H9 (cell line): ENCODE data around the gene SUSD2. TPM values are rescaled to one million over a fixed set of nuclear protein-coding genes. Genes with fewer than 3 reads are reported as not detected.

Source experiments
- DNase-seq: peaks from one replicate; pipeline ENCODE4 v3.0.0-alpha.2; 2017
- H2AFZ ChIP-seq: one replicate; pipeline ENCODE4 v1.6.1; 2013; ENCODE audit warnings: mild to moderate bottlenecking, low read length, control low read depth, moderate library complexity
- H2AK5ac ChIP-seq: 2 replicates; pipeline ENCODE4 v1.6.1; 2013; ENCODE audit warnings: low read length, control low read depth, mixed read lengths; ENCODE audit not compliant: insufficient read length
- H2BK120ac ChIP-seq: one replicate; pipeline ENCODE4 v1.6.1; 2013; ENCODE audit warnings: low read depth, mild to moderate bottlenecking, low read length, control low read depth, inconsistent platforms; ENCODE audit not compliant: poor library complexity, severe bottlenecking
- H2BK12ac ChIP-seq: 2 replicates; pipeline ENCODE4 v1.6.1; 2013; ENCODE audit warnings: low read length, control low read depth, mixed read lengths, low read depth; ENCODE audit not compliant: insufficient read length
- H2BK15ac ChIP-seq: 2 replicates; pipeline ENCODE4 v1.6.1; 2013; ENCODE audit warnings: low read depth, low read length, control low read depth
- H2BK20ac ChIP-seq: one replicate; pipeline ENCODE4 v1.6.1; 2013; ENCODE audit warnings: low read depth, mild to moderate bottlenecking, low read length, control low read depth, inconsistent platforms; ENCODE audit not compliant: poor library complexity, severe bottlenecking
- H2BK5ac ChIP-seq: 2 replicates; pipeline ENCODE4 v1.6.1; 2013; ENCODE audit warnings: low read length, control low read depth, mixed read lengths; ENCODE audit not compliant: insufficient read length
- H3K14ac ChIP-seq: 2 replicates; pipeline ENCODE4 v1.6.1; 2013; ENCODE audit warnings: low read length, control low read depth; ENCODE audit not compliant: insufficient read depth
- H3K18ac ChIP-seq: 2 replicates; pipeline ENCODE4 v1.6.1; 2013; ENCODE audit warnings: low read depth, mild to moderate bottlenecking, mixed read lengths, low read length, control low read depth; ENCODE audit not compliant: insufficient read length
- H3K23ac ChIP-seq: 2 replicates; pipeline ENCODE4 v1.6.1; 2013; ENCODE audit warnings: low read length, control low read depth, mixed read lengths, low read depth; ENCODE audit not compliant: insufficient read length
- H3K23me2 ChIP-seq: 2 replicates; pipeline ENCODE4 v1.6.1; 2013; ENCODE audit warnings: low read depth, mild to moderate bottlenecking, mixed read lengths, low read length, control low read depth; ENCODE audit not compliant: insufficient read length, poor library complexity, severe bottlenecking
- H3K27ac ChIP-seq: 2 replicates; pipeline ENCODE4 v1.5.1; 2013; ENCODE audit warnings: low read length, control low read depth, mixed read lengths, low read depth; ENCODE audit not compliant: insufficient read length
- H3K27me3 ChIP-seq: 2 replicates; pipeline ENCODE4 v1.6.1; 2013; ENCODE audit warnings: low read length, control low read depth, inconsistent platforms; ENCODE audit not compliant: insufficient read depth
- H3K4ac ChIP-seq: 2 replicates; pipeline ENCODE4 v1.6.1; 2013; ENCODE audit warnings: low read depth, mild to moderate bottlenecking, control low read depth, inconsistent platforms, low read length, moderate library complexity
- H3K4me1 ChIP-seq: 2 replicates; pipeline ENCODE4 v1.6.1; 2013; ENCODE audit warnings: low read length, control low read depth, inconsistent platforms; ENCODE audit not compliant: insufficient read depth
- H3K4me2 ChIP-seq: 2 replicates; pipeline ENCODE4 v1.6.1; 2013; ENCODE audit warnings: low read length, control low read depth, mixed read lengths; ENCODE audit not compliant: insufficient read length, insufficient read depth
- H3K56ac ChIP-seq: 2 replicates; pipeline ENCODE4 v1.6.1; 2013; ENCODE audit warnings: low read depth, mild to moderate bottlenecking, mixed read lengths, low read length, control low read depth; ENCODE audit not compliant: insufficient read length
- H3K79me1 ChIP-seq: 2 replicates; pipeline ENCODE4 v1.6.1; 2013; ENCODE audit warnings: low read depth, mild to moderate bottlenecking, moderate library complexity, low read length, control low read depth, inconsistent platforms; ENCODE audit not compliant: insufficient read depth, poor library complexity, severe bottlenecking
- H3K79me2 ChIP-seq: 2 replicates; pipeline ENCODE4 v1.6.1; 2013; ENCODE audit warnings: low read length, control low read depth, inconsistent platforms; ENCODE audit not compliant: insufficient read depth
- H3K9ac ChIP-seq: 2 replicates; pipeline ENCODE4 v1.6.1; 2013; ENCODE audit warnings: low read length, control low read depth, mixed read lengths; ENCODE audit not compliant: insufficient read length; ENCODE audit errors: extremely low read depth
- H3K9me3 ChIP-seq: one replicate; pipeline ENCODE4 v1.6.1; 2013; ENCODE audit warnings: low read depth, low read length, inconsistent platforms; ENCODE audit not compliant: control insufficient read depth
- H3T11ph ChIP-seq: one replicate; pipeline ENCODE4 v1.6.1; 2013; ENCODE audit warnings: mild to moderate bottlenecking, low read length, control low read depth, inconsistent platforms
- H4K20me1 ChIP-seq: one replicate; pipeline ENCODE4 v1.6.1; 2013; ENCODE audit not compliant: control insufficient read depth, insufficient read length, insufficient read depth
- H4K5ac ChIP-seq: 2 replicates; pipeline ENCODE4 v1.6.1; 2013; ENCODE audit warnings: low read depth, mild to moderate bottlenecking, mixed read lengths, low read length, control low read depth; ENCODE audit not compliant: insufficient read length
- H4K8ac ChIP-seq: replicated peaks from 2 replicates; pipeline ENCODE4 v1.6.1; 2013; ENCODE audit warnings: low read length, control low read depth, mixed read lengths, low read depth; ENCODE audit not compliant: insufficient read length
- H4K91ac ChIP-seq: 2 replicates; pipeline ENCODE4 v1.6.1; 2013; ENCODE audit warnings: low read depth, mild to moderate bottlenecking, moderate library complexity, mixed read lengths, low read length, control low read depth; ENCODE audit not compliant: insufficient read length
- H3K27ac Mint-ChIP-seq, 3 experiments: 2 replicates in 2 of 3; 3 replicates in 1 of 3; pipeline ENCODE4 v1.8.0; 2020 to 2021; ENCODE audit warnings: mixed read lengths in 3 of 3, mild to moderate bottlenecking in 1 of 3, moderate library complexity in 1 of 3
- H3K27me3 Mint-ChIP-seq: 2 replicates; pipeline ENCODE4 v1.8.0; 2021; ENCODE audit warnings: low read depth, mild to moderate bottlenecking, moderate library complexity, mixed read lengths
- H3K36me3 Mint-ChIP-seq, 3 experiments: 2 replicates in 2 of 3; 3 replicates in 1 of 3; pipeline ENCODE4 v1.8.0; 2020 to 2021; ENCODE audit warnings: low read depth in 3 of 3, mixed read lengths in 3 of 3; ENCODE audit not compliant: insufficient read depth in 1 of 3
- H3K4me1 Mint-ChIP-seq, 2 experiments: 2 replicates each; pipeline ENCODE4 v1.8.0; 2020; ENCODE audit warnings: mixed read lengths in 2 of 2
- H3K4me3 Mint-ChIP-seq, 2 experiments: 2 replicates in 1 of 2; 3 replicates in 1 of 2; pipeline ENCODE4 v1.8.0; 2020 to 2021; ENCODE audit warnings: mild to moderate bottlenecking in 2 of 2, mixed read lengths in 2 of 2, moderate library complexity in 1 of 2
- H3K9me3 Mint-ChIP-seq, 2 experiments: 2 replicates in 1 of 2; 3 replicates in 1 of 2; pipeline ENCODE4 v1.8.0; 2020; ENCODE audit warnings: mild to moderate bottlenecking in 2 of 2, mixed read lengths in 2 of 2, moderate library complexity in 1 of 2
- WGBS: extraction: QIAGEN DNeasy Blood & Tissue Kit; methylation state at CpG from one replicate; pipeline ENCODE4 v1.1.7; 2013; ENCODE audit warnings: missing lambda C conversion rate, low lambda C conversion rate, mixed read lengths; ENCODE audit not compliant: insufficient read length; ENCODE audit errors: extremely low coverage; 5-methylcytosine and 5-hydroxymethylcytosine counted together
- total RNA-seq: library from RNA; stranded (reverse); gene quantifications from 2 replicates; pipeline ENCODE4 v1.2.1, GENCODE V29; 2021
- TF ChIP-seq, protein P1 (sequence below): fragments of 200-600 bp; sonication (generic); conservative IDR thresholded peaks from 3 replicates; pipeline ENCODE4 v1.8.0; 2021; ENCODE audit warnings: antibody characterized with exemption, mild to moderate bottlenecking

SUSD2 gene
- total RNA-seq, 1 experiment from 2014 or later = 4.2 TPM

DNA sequence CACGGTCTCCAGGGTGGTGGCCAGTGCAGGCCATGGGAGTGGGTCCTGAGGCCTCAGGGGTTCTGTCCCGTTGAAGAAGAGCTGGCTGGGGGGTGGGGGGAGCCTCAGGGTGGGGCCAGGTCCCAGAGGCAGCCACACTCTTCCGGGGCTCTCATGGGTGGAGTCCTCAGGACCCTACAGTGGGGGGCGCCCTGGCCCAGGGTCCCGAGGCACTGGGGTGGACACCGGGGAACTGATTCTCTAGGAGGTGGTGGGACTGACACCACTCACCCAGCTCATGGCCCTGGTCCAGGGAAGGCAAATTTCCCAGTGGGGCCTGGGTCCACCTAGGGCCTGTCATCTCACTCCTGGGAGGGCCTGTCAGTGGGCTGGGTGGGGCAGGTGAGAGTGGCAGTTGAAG is 50.8 kb downstream of the SUSD2 start:
- Mint-ChIP-seq H3K27ac (no peak overlapping the region), H3K36me3 (peaks cover 2 to 4% (median 2%) of the 10 kb centered on the region in 3 experiments; a peak in 4 of 7 replicates), H3K4me3 (no peak overlapping the region), H3K9me3 (peaks cover 2 to 5% of the 10 kb centered on the region in 2 experiments; a peak in 4 of 5 replicates), H3K27me3 (no peaks in the 10 kb centered on the region; the same call in 1 of the 2 replicates), H3K4me1 (peaks cover 6 to 7% of the 10 kb centered on the region in 2 experiments)
- H3K18ac ChIP-seq = no peak overlapping the region
- H4K20me1 ChIP-seq = no peaks in the 10 kb centered on the region
- H3K23me2 ChIP-seq = no peaks in the 10 kb centered on the region
- no peaks in the 10 kb centered on the region for H3K79me2 ChIP-seq
- no peak overlapping the region for H2BK15ac ChIP-seq
- H3T11ph ChIP-seq = no peak overlapping the region
- DNase-seq = no peak
- no peaks in the 10 kb centered on the region for H3K9me3 ChIP-seq
- H3K27me3 ChIP-seq = no peaks in the 10 kb centered on the region
- H2BK5ac ChIP-seq = no peak overlapping the region
- H3K4ac ChIP-seq = no peak overlapping the region
- no peak overlapping the region for H2BK12ac ChIP-seq
- H4K8ac ChIP-seq = no peak overlapping the region
- H2BK20ac ChIP-seq = no peak overlapping the region
- H3K23ac ChIP-seq = no peak overlapping the region
- H3K14ac ChIP-seq = no peak overlapping the region; the same call in 1 of the 2 replicates
- no peak overlapping the region for H3K27ac ChIP-seq
- TF ChIP-seq, protein P1, sequence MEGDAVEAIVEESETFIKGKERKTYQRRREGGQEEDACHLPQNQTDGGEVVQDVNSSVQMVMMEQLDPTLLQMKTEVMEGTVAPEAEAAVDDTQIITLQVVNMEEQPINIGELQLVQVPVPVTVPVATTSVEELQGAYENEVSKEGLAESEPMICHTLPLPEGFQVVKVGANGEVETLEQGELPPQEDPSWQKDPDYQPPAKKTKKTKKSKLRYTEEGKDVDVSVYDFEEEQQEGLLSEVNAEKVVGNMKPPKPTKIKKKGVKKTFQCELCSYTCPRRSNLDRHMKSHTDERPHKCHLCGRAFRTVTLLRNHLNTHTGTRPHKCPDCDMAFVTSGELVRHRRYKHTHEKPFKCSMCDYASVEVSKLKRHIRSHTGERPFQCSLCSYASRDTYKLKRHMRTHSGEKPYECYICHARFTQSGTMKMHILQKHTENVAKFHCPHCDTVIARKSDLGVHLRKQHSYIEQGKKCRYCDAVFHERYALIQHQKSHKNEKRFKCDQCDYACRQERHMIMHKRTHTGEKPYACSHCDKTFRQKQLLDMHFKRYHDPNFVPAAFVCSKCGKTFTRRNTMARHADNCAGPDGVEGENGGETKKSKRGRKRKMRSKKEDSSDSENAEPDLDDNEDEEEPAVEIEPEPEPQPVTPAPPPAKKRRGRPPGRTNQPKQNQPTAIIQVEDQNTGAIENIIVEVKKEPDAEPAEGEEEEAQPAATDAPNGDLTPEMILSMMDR = no peak
- H4K91ac ChIP-seq = no peak overlapping the region
- H3K4me1 ChIP-seq = no peaks in the 10 kb centered on the region
- H3K79me1 ChIP-seq = no peaks in the 10 kb centered on the region
- no peak overlapping the region for H2AFZ ChIP-seq
- H2BK120ac ChIP-seq = no peak overlapping the region
- H3K4me2 ChIP-seq = no peak overlapping the region
- no peak overlapping the region for H3K9ac ChIP-seq
- no peak overlapping the region for H4K5ac ChIP-seq
- WGBS = no CpG with 5 or more reads among the region's 6 CpGs
- no peak overlapping the region for H2AK5ac ChIP-seq
- H3K56ac ChIP-seq = no peak overlapping the region
